Retinal pigment epithelial cell (primary cell): ENCODE data around the gene PKNOX2.

Experiments used
- DNase-seq: peaks from one replicate; pipeline ENCODE4 v3.0.0-alpha.2; 2010; ENCODE audit warnings: low read depth
- H3K4me3 ChIP-seq: 2 replicates; pipeline ENCODE4 v1.5.1; 2011; ENCODE audit warnings: mild to moderate bottlenecking, low read length, control low read depth, moderate library complexity
- CTCF ChIP-seq: conservative IDR thresholded peaks from 2 replicates; pipeline ENCODE4 v1.5.1; 2011; ENCODE audit warnings: low read depth, low read length, control low read depth, inconsistent platforms

PKNOX2 gene

GRCh38 chr11:125190566-125190965, 26.0 kb downstream of the PKNOX2 start:
- TF ChIP-seq CTCF, result no peak
- no peak for DNase-seq
- no peak overlapping the region for H3K4me3 ChIP-seq

- TF ChIP-seq CTCF, result no peak
- DNase-seq, result no peak
- no peak overlapping the region for H3K4me3 ChIP-seq
Measured at GRCh38 chr11:125192183-125192582, 27.6 kb downstream of the PKNOX2 start.

- no peak for TF ChIP-seq CTCF
- H3K4me3 ChIP-seq, result no peak overlapping the region
- no peak for DNase-seq
Measured at GRCh38 chr11:125192717-125193415, 28.3 kb downstream of the PKNOX2 start.

DNA sequence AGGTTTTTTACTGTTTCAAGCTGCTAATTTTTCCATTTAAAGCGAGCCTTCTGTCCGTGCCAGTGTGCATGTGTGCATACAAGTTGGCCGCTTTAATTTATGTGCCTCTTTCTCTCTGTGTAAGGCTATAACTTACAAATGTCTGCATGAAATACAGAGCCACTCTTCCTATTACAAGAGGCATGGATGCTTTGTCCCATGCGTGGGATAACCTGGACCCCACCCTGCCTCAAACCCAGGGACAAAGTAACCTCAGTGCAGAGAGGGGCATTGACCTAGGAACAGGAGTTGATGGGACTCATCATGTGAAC, 28.8 kb downstream of the PKNOX2 start:
- no peak overlapping the region for H3K4me3 ChIP-seq
- no peak for TF ChIP-seq CTCF
- no peak for DNase-seq

DNA sequence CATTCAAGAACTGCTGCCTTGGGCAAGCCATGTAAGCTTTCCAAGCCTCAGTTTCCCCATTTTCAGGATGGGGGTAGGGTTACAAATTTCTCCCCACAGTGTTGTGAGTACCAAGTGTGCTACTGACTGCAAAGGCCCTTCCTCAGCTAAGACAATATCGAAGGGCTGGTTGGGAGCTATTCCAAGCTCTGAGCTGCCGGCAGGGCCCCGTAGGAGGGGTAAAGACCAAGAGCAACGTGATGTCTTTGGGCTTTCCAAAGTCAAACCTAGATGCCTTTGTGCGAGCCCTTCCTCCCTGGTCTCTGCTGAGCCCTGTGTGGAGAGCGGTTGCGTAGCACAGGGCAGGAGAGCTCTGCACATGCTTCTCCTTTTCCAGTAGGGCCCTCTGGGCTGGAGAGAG, 29.3 kb downstream of the PKNOX2 start:
- no peak for TF ChIP-seq CTCF
- no peak overlapping the region for H3K4me3 ChIP-seq
- no peak for DNase-seq

DNA sequence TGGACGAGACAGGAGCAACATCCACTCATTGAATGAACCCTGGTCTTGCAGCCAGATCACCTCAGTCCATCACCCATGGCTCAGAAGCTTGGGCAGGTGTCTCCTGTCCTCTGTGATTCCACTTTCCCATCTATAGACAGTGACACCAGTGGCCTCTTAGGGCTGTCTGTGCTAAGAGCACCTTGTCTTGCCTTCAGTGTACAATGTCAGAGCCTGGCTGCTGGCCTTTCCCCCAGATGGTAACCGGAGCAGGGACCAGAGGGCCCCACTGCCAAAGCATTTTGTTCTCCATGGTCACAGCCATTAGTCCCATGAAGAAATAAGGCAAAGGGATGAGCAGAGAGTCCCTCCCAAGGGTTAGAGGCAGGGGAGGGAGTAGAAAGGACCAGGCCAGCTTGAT, 35.4 kb downstream of the PKNOX2 start:
- TF ChIP-seq CTCF, result no peak
- H3K4me3 ChIP-seq, result no peak overlapping the region
- DNase-seq, result no peak

- TF ChIP-seq CTCF, result no peak
- no peak for DNase-seq
- H3K4me3 ChIP-seq, result no peak overlapping the region
Measured at GRCh38 chr11:125200441-125200840, 35.9 kb downstream of the PKNOX2 start.
